Medulla oblongata (tissue), 1 donor: ENCODE measurements around the gene GPR63.

Experiments
- DNase-seq: peaks from one replicate; pipeline ENCODE4 v3.0.0-alpha.2; 2015; ENCODE audit errors: extremely low spot score

The GPR63 gene

DNA sequence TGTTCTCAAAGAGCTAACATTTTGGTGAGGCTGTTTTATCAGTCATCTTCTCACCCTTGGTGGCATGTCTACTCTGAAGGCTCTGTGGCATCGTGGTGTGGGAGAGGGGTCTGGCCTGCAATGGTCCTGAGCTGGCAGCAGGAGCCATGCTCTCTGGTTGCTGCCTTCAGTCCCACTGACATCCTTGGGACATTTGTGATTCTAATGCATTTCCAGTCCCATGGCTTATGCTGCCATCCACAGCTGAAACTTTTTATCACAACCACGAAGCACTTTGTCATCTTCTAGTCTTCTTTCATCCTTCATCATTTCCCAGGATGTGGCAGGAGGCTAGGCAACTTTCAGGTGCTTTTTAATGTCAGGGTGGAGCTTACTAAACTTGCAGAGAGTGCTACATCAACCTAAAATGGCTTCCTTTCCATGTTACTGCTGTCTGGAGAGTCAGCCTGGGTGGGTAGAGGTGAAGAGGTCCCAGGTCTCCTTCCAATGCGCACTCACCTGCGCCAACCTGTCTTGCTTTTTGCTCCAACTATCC lies 77.1 kb downstream of the GPR63 start:
- peak; percentile 22 for DNase-seq

DNA sequence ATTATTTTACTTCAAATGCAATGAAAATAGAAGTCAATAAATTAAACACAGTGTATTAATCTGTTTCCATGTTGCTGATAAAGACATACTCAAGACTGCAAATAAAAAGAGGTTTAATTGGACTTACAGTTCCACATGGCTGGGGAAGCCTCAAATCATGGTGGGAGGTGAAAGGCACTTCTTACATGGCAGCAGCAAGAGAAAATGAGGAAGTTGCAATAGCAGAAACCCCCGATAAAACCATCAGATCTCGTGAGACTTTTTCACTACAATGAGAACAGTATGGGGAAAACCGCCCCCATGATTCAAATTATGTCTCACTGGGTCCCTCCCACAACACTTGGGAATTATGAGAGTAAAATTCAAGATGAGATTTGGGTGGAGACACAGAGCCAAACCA lies 82.2 kb downstream of the GPR63 start:
- DNase-seq = no peak

DNA sequence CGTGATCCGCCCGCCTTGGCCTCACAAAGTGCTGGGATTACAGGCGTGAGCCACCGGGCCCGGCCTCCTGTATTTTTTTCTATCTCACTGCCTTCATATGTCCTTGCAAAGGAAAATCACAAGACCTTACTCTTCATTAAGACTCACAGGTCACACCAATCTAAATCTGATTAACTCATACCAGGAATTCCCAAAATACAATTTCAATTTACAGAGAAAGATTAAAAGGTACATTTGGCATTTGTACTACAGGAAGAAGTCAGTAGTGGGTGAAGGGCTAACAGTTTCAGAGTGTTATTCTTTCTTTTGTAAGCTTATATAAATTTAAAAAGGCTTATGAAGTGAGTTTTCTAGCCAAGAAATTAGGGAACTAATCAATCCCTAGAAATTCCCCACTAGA lies 87.4 kb downstream of the GPR63 start:
- no peak for DNase-seq
